A673 (cell line): ENCODE data around the gene SRSF9. TPM values are rescaled to one million over a fixed set of nuclear protein-coding genes. Genes with fewer than 3 reads are reported as not detected.

Experiments used
- BruUV-seq: library from RNA; stranded (reverse); fragments of 400-500 nt; replicated peaks from 2 replicates; lab custom pipeline; 2021; lab: Mats Ljungman, UMichigan
- CTCF ChIA-PET: fragments of 300-600 bp; sonication (Branson Sonifier 250); formaldehyde crosslinking; loops from one replicate; lab custom pipeline; 2022; ENCODE audit warnings: antibody characterized with exemption; lab: Charles Lee
- POLR2A ChIA-PET: fragments of 300-600 bp; sonication (Branson Sonifier 250); formaldehyde crosslinking; loops from one replicate; lab custom pipeline; 2022; ENCODE audit warnings: antibody characterized with exemption; ENCODE audit not compliant: low non-redundant PET; lab: Charles Lee
- DNase-seq: peaks from one replicate; pipeline ENCODE4 v3.0.0-alpha.2; 2015; ENCODE audit warnings: low spot score
- H3K27ac ChIP-seq: fragments of 200-600 bp; sonication (generic); 2 replicates; pipeline ENCODE4 v1.5.1; 2016; ENCODE audit warnings: mixed run types, low read depth, mild to moderate bottlenecking, mixed read lengths, antibody characterized with exemption, low read length; ENCODE audit not compliant: poor library complexity, severe bottlenecking
- H3K27me3 ChIP-seq: fragments of 200-600 bp; sonication (generic); replicated peaks from 2 replicates; pipeline ENCODE4 v1.6.1; 2017; ENCODE audit warnings: mixed run types, low read depth, mild to moderate bottlenecking, mixed read lengths, antibody characterized with exemption, low read length; ENCODE audit not compliant: insufficient read depth, poor library complexity
- H3K36me3 ChIP-seq: fragments of 200-600 bp; sonication (generic); 2 replicates; pipeline ENCODE4 v1.6.1; 2016; ENCODE audit warnings: mixed run types, mild to moderate bottlenecking, mixed read lengths, antibody characterized with exemption, low read length; ENCODE audit not compliant: insufficient read depth, poor library complexity, severe bottlenecking
- H3K4me1 ChIP-seq: fragments of 200-600 bp; sonication (generic); 2 replicates; pipeline ENCODE4 v1.6.1; 2017; ENCODE audit warnings: mixed run types, mild to moderate bottlenecking, mixed read lengths, antibody characterized with exemption, low read length; ENCODE audit not compliant: insufficient read depth, poor library complexity, severe bottlenecking
- H3K4me3 ChIP-seq: fragments of 200-600 bp; sonication (generic); 2 replicates; pipeline ENCODE4 v1.5.1; 2016; ENCODE audit warnings: low read depth, mixed run types, mild to moderate bottlenecking, mixed read lengths, low read length; ENCODE audit not compliant: poor library complexity, severe bottlenecking
- H3K9me3 ChIP-seq: fragments of 200-600 bp; sonication (generic); 2 replicates; pipeline ENCODE4 v1.6.1; 2016; ENCODE audit warnings: mixed run types, low read depth, mild to moderate bottlenecking, mixed read lengths, antibody characterized with exemption, low read length; ENCODE audit not compliant: poor library complexity, severe bottlenecking
- CTCF ChIP-seq: fragments of 300-800, 200-600 bp; sonication (generic); conservative IDR thresholded peaks from 2 replicates; pipeline ENCODE4 v1.5.1; 2017; ENCODE audit warnings: low read depth, mild to moderate bottlenecking, antibody characterized with exemption, low read length, moderate library complexity, mixed read lengths
- EZH2 ChIP-seq: fragments of 200-600 bp; sonication (generic); IDR thresholded peaks from 2 replicates; pipeline ENCODE4 v1.6.1; 2017; ENCODE audit warnings: borderline replicate concordance, low read depth, mild to moderate bottlenecking, mixed read lengths, antibody characterized with exemption, low read length; ENCODE audit not compliant: poor library complexity, severe bottlenecking
- intact Hi-C: fragments of 100-400 bp; cut with micrococcal nuclease; formaldehyde crosslinking; loops from one replicate; pipeline ENCODE4 v1.10.0; 2022; ENCODE audit not compliant: unreplicated experiment
- total RNA-seq: library from RNA; stranded (reverse); gene quantifications from 2 replicates; pipeline ENCODE4 v1.2.3, GENCODE V29; 2021

Gene SRSF9
- total RNA-seq, 1 experiment from 2014 or later, result 328 TPM

DNA sequence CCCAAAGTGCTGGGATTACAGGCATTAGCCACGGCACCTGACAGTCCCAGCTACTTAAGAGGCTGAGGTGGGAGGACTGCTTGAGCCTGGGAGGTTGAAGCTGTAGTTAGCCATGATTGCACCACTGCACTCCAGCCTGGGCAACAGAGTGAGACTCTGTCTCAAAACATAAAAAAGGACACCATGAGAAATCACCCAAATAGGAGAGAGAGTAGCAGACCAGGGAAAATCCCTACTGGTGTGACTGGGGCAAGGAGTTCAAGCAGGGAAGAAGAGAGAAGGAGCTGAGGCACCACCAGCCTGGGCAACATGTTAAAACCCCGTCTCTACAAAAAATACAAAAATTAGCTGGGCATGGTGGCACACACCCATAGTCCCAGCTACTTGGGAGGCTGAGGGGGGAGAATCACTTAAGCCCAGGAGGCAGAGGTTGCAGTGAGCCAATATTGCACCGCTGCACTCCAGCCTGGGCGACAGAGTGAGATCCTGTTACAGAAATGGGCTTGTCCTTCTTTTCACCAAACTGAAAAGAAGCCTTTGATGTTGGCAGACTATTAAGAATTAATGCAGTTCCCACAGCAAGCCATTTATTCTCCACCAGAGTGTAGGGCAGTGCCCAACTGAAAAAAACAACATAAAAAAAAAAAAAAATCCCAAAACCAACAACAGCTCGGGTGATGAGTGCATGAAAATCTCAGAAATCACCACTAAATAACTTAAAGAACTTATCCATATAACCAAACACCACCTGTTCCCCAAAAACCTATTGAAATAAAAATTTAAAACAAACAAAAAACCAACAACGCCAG, 4.5 kb upstream of the SRSF9 start:
- no peaks in the 10 kb centered on the region for H3K27me3 ChIP-seq
- no peak for TF ChIP-seq EZH2
- TF ChIP-seq CTCF, result no peak
- DNase-seq, result no peak
- intact Hi-C loops, result no loop called here
- POLR2A ChIA-PET, result interaction anchor here (0.6 kb wide), 1 partner anchor 183 kb away, joined by 3 read pairs; no protein-coding TSS in a partner anchor
- no peaks in the 10 kb centered on the region for H3K9me3 ChIP-seq
- no peak overlapping the region for H3K4me3 ChIP-seq
- no peak overlapping the region for H3K27ac ChIP-seq
- no TSS peak for BruUV-seq
- CTCF ChIA-PET, result no interaction called here
- H3K36me3 ChIP-seq, result no peaks in the 10 kb centered on the region
- peaks cover 9% of the 10 kb centered on the region for H3K4me1 ChIP-seq

DNA sequence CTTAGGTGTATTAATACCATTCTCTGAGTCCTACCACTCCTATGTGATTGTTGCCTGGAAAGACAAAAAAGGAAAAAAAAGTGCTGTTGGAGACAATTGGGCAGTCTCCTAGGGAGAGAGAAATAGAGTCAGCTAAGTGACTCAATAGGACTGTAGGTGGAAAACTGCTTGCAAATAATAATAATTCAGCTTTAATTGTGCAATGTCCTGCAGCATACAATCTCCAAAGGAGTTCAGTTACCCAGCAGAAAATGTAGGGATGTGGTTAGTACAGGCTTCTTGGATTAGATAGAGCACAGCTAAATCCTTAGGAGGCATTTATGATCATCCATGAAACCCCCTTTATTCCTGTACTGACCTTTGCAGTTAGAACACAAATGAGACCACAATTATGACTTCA, 3.0 kb upstream of the SRSF9 start:
- H3K9me3 ChIP-seq, result no peaks in the 10 kb centered on the region
- no peak overlapping the region for H3K4me3 ChIP-seq
- POLR2A ChIA-PET, result interaction anchor here (0.5 to 0.6 kb wide), 2 partner anchors 24 to 131 kb away, joined by 5 to 7 read pairs; no protein-coding TSS in a partner anchor
- no peak for TF ChIP-seq EZH2
- no peak for TF ChIP-seq CTCF
- H3K36me3 ChIP-seq, result peaks cover under 1% of the 10 kb centered on the region
- intact Hi-C loops, result no loop called here
- H3K27ac ChIP-seq, result no peak overlapping the region
- peaks cover 9% of the 10 kb centered on the region for H3K4me1 ChIP-seq
- DNase-seq, result no peak
- CTCF ChIA-PET, result no interaction called here
- H3K27me3 ChIP-seq, result no peaks in the 10 kb centered on the region
- BruUV-seq, result no TSS peak

- Histone ChIP-seq H3K9me3 (no peaks in the 10 kb centered on the region), H3K36me3 (peaks cover 23% of the 10 kb centered on the region), H3K4me3 (peak overlapping the region; percentile 92), H3K27me3 (no peaks in the 10 kb centered on the region), H3K4me1 (peaks cover 15% of the 10 kb centered on the region), H3K27ac (peak overlapping the region; percentile 94)
- BruUV-seq, result no TSS peak
- no peak for TF ChIP-seq CTCF
- DNase-seq, result peak; percentile 28
- ChIA-PET POLR2A (no interaction called here), CTCF (no interaction called here)
- intact Hi-C loops, result no loop called here
Measured at GRCh38 chr12:120470150-120470784, 719 bp upstream of the SRSF9 start.
